HG03520 (cell line): Measurements from ENCODE around the gene ABO.
"Not testable (repeated sequence)": the region's sequence is repeated elsewhere in the genome, so short reads cannot be mapped to it uniquely, and the experiment has no call there.

Source experiments
- ATAC-seq: cut with Tn5 transposase; IDR thresholded peaks from one replicate; pipeline ENCODE4 v1.9.1; 2021; ENCODE audit warnings: mild to moderate bottlenecking, moderate library complexity; ENCODE audit not compliant: unreplicated experiment

The ABO gene

GRCh38 chr9:133290751-133291302, 15.8 kb upstream of the ABO start:
- ATAC-seq = no peak

GRCh38 chr9:133286523-133286922, 11.5 kb upstream of the ABO start:
- ATAC-seq = no peak

DNA sequence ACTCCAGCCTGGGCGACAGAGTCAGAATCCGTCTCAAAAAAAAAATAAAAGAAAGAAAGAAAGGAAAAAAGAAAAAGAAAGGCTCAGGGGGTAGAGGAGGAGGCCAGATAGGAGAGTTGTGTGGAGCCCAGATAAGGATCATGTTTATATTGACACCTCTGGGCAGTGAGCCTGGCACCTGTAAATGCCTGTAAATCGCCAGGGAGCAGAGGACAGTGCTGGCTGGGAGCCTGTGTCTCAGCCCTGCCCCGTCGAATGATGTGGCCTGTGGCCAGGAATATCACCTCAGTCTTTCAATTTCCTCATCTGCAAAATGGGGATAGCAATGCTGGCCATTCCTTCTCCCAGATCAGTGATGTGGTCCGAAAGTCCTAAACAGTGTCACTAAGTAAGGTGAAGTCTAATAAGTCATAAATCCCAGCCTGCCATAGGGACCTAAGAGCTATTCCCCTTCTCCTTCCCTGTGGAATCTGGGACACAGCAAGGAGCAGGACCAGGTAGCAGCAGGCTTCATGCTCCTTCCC, 10.3 kb upstream of the ABO start:
- no peak for ATAC-seq

GRCh38 chr9:133284362-133284761, 9.4 kb upstream of the ABO start:
- no peak for ATAC-seq

DNA sequence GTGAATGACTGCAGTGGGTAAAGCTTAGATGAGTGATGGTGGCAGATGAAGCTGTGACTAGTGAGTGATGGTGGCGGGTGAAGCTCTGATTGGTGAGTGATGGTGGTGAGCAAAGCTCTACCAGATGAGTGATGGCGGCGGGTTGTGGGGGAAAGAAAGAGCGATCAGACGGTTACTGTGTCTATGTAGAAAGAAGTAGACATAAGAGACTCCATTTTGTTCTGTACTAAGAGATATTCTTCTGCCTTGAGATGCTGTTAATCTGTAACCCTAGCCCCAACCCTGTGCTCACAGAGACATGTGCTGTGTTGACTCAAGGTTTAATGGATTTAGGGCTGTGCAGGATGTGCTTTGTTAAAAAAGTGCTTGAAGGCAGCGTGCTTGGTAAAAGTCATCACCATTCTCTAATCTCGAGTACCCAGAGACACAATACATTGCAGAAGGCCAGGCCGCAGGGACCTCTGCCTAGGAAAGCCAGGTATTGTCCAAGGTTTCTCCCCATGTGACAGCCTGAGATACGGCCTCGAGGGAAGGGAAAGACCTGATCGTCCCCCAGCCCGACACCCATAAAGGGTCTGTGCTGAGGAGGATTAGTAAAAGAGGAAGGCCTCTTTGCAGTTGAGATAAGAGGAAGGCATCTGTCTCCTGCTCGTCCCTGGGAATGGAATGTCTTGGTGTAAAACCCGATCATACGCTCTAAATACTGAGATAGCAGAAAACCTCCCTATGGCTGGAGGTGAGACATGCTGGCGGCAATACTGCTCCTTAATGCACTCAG, 8.4 kb upstream of the ABO start:
- not testable (repeated sequence) for ATAC-seq

GRCh38 chr9:133282464-133283238, 7.7 kb upstream of the ABO start:
- ATAC-seq = no peak

DNA sequence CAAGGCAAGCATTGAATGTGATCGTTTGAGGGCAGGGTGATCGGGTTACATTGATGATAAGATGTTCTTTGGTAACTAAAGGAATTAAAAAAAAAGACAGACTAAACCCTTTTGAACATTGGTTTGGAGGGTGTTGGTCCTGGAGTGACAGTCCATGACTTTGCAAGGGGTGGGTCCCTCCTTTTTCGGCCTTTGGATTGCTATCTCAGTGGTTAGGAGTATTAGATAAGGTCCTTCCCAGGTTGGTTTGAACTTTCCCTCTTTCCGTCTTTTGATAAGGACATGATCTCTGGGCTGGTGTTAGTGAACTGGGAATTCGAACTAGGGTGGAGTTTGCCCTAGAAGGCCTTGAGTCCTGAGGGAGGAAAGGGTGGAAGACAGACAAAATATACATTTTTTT, 5.4 kb upstream of the ABO start:
- ATAC-seq = no peak

GRCh38 chr9:133278161-133279114, 3.4 kb upstream of the ABO start:
- no peak for ATAC-seq

DNA sequence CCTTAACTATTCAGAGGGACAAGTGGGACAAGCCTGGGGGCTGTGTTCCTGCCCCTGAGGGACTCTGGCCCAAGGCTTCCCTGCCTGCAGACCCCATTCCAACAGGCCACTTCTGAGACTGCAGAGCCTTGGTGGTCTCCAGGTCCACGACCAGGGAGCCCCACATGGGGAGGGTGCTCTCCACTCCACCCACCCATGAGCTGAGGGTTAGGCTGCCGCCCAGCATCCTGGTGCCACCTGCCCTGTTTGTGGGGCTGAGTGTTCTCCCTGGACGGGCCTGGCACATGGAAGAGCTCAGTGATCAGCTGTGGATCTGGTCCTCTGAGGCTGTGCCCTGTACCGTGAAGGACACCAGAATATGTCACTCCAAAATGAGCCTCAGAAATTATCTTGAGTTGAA, 2.5 kb upstream of the ABO start:
- no peak for ATAC-seq

- ATAC-seq = no peak
Observed at GRCh38 chr9:133276923-133277322, 1.9 kb upstream of the ABO start.

DNA sequence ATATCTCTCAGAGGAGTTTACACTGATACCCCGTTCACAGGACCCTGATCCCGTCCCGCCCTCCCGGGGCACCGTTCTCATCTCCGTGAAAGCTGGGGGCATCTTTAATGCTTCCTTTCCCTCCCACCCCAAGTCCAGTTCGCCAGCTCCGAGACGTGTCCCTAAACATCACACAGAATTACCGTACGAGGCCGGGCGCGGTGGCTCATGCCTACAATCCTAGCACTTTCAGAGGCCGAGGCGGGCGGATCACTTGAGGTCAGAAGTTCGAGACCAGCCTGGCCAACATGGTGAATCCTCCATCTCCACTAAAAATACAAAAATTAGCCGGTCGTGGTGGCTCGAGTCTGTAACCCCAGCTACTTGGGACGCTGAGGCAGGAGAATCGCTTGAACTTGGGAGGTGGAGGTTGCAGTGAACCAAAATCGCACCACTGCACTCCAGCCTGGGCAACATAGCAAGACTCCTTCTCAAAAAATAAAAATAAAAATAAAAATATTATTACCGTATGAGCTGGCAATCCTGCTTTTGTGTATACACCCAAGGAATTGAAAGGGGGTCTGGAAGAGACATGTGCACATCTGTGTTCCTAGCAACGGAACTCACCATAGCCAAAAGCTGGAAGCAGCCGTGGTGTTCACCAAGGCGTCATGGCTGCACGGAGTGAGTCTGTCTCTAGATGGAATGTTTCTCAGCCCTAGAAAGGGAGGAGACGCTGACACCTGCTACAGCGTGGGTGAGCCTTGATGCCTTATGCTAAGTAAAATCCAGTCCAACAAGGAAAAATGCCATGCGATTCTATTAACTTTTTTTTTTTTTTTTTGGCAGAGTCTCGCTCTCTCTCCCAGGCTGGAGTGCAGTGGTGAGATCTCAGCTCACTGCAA, 1.2 kb upstream of the ABO start:
- ATAC-seq = no peak

- no peak for ATAC-seq
Observed at GRCh38 chr9:133274236-133275104, 531 bp downstream of the ABO start.

GRCh38 chr9:133273819-133274218, 1.2 kb downstream of the ABO start:
- no peak for ATAC-seq

DNA sequence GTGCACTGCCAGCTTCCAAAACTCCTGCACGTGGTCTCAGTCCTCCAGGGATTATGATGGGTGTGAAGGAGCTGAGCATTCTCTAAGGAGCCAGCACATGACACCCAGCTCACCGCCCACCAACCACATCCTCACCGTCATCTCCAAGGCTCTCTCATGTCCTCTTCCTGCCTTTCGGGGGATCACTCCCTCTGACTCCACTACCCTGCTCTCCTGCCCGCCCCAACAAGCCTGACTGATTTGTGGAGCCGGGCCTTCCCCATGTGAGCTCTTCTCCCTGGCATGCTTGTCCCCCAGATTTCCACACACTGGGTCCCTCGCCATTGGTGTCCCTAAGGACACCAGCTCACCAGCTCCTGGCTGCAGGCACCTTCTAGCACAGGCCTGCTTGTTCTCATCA, 1.9 kb downstream of the ABO start:
- ATAC-seq = no peak

DNA sequence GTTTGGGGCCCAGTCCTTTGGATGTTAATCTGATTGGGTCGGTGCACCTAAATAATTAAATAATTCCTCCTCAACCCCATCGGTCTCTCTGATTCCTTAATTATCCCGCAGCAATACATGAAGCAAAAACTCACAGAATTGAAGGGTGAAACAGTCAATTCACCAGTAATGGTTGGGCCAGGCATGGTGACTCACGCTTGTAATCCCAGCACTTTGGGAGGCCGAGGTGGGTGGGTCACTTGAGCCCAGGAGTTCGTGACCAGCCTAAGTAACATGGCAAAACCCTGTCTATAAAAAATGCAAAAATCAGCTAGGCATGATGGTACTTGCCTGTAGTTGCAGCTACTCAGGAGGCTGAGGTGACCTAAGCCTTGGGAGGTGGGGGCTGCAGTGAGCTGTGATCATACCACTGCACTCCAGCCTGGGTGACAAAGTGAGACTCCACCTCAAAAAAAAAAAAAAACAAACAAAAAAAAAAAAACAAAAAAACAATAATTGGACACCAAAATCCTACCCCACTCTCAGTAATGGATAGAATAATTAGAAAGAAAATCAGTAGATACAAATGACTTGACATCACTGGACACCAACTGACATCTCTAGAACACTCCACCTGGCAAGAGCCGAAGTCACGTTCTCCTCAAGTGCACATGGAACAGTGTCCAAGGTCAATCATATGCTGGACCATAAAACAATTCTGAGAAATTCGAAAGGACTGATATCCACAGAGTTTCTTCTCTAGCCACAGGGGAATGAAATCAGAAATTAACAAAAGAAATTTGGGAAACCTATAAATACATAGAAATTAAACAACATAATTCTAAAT, 5.3 kb downstream of the ABO start:
- no peak for ATAC-seq

DNA sequence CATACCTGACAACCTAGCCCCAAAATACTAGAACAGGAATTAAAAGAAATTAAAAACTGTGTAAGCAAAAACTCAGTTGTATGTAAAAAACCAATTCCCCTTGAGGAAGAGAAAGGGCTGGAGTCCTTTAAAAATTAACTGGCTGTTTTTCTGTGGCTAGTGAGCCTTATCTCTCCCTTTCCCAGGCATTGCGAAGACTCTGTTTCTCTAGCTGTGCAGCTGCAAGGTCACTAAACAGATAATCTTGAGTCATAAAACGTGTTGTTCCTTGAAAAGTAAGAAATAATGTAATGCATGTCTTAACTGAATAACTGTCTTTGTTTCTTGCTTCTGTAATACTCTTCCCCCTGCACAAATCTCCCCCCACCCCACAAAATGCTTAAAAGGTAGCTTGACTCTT, 5.9 kb downstream of the ABO start:
- ATAC-seq = not testable (repeated sequence)

DNA sequence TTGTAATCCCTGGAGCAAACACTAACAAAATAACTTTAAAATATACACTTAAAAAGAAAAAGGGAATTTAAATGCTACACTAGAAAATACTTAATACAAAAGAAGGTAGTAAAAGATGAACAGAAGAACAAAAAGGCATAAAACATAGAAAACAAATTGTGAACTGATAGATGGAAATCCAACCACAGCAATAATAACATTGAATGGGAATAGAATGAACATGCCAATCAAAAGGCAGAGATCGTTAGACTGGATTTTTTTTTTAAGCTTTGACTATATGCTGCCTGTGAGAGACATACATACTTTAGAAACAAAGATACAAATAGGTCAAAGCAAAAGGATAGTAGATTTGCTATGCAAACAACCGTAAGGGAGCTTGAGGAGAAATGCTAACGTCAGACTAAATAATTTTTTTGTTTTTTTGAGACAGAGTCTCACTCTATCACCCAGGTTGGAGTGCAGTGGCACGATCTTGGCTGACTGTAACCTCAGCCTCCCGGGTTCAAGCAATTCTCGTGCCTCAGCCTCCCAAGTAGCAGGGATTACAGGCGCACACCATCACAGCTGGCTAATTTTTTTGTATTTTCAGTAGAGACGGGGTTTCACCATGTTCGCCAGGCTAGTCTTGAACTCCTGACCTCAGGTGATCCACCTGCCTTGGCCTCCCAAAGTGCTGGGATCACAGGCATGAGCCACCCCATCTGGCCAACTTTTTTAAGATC, 6.5 kb downstream of the ABO start:
- no peak for ATAC-seq
